Suprapubic skin (tissue), 4 donors: ENCODE measurements around the gene CYP2D6. TPM values are rescaled to one million over a fixed set of nuclear protein-coding genes. Genes with fewer than 3 reads are reported as not detected.

Experiments used
- DNase-seq, 2 donors: peaks; one replicate each; pipeline ENCODE4 v3.0.0-alpha.2; 2019; ENCODE audit warnings: low spot score in 2 of 2
- H3K27ac ChIP-seq: fragments of 200-600 bp; sonication (generic); one replicate; pipeline ENCODE4 v1.5.1; 2019
- H3K27me3 ChIP-seq: fragments of 200-600 bp; sonication (generic); one replicate; pipeline ENCODE4 v1.5.1; 2019
- H3K36me3 ChIP-seq: fragments of 200-600 bp; sonication (generic); one replicate; pipeline ENCODE4 v1.5.1; 2019
- H3K4me1 ChIP-seq: fragments of 200-600 bp; sonication (generic); one replicate; pipeline ENCODE4 v1.5.1; 2019
- H3K4me3 ChIP-seq: fragments of 200-600 bp; sonication (generic); one replicate; pipeline ENCODE4 v1.5.1; 2019; ENCODE audit warnings: mild to moderate bottlenecking
- H3K9me3 ChIP-seq: fragments of 200-600 bp; sonication (generic); one replicate; pipeline ENCODE4 v1.5.1; 2019
- EP300 ChIP-seq: sonication (generic); formaldehyde crosslinking; IDR thresholded peaks from one replicate; pipeline ENCODE4 v1.6.1; 2017; ENCODE audit warnings: antibody characterized with exemption
- POLR2A ChIP-seq, 2 donors: fragments of 450-650 bp; IDR thresholded peaks; one replicate each; pipeline ENCODE4 v1.6.1; 2017; ENCODE audit warnings: antibody characterized with exemption in 2 of 2, mild to moderate bottlenecking in 2 of 2, moderate library complexity in 2 of 2
- POLR2AphosphoS5 ChIP-seq, 3 donors: sonication (generic); formaldehyde crosslinking; IDR thresholded peaks; one replicate each; pipeline ENCODE4 v1.6.1; 2017; ENCODE audit warnings: antibody characterized with exemption in 3 of 3
- WGBS: methylation state at CpG from one replicate; pipeline ENCODE4 v1.1.5; 2018; 5-methylcytosine and 5-hydroxymethylcytosine counted together
- total RNA-seq, 4 donors: library from RNA; depleted of rRNA; stranded (reverse); fragments of >200 nt; gene quantifications; one replicate each; pipeline ENCODE4 v1.1.0, GENCODE V29; 2016
- TF ChIP-seq, protein P1 (sequence below), 2 donors: fragments of 200-600 bp in 1 of 2; fragments of 450-650 bp in 1 of 2; sonication (generic) in 1 of 2; IDR thresholded peaks; one replicate each; pipeline ENCODE4 v1.5.1; 2016 to 2019; ENCODE audit warnings: antibody characterized with exemption in 2 of 2, mild to moderate bottlenecking in 1 of 2, moderate library complexity in 1 of 2

CYP2D6 gene
- total RNA-seq, 4 donors from 2014 or later, result 0.72 to 4.7 (median 2.0) TPM

DNA sequence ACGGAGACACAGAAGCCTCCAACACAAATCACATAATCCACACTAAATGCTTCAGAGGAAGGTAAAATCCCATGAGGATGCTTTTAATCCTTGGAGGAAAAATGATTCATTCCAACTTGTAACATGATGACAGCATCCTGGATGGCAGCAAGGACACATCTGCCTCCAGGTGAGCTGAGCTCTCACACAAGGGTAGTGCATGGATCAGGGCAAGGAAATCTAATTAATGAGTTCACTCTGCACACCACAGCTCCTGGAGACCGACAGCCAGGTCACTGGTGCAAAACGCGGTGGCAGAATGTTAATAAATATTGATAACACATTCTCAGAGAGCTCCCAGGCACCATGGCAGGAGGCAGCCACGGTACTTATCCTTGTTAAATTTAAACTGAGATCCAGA lies 40.3 kb upstream of the CYP2D6 start:
- H3K9me3 ChIP-seq, result no peaks in the 10 kb centered on the region
- TF ChIP-seq, protein P1, sequence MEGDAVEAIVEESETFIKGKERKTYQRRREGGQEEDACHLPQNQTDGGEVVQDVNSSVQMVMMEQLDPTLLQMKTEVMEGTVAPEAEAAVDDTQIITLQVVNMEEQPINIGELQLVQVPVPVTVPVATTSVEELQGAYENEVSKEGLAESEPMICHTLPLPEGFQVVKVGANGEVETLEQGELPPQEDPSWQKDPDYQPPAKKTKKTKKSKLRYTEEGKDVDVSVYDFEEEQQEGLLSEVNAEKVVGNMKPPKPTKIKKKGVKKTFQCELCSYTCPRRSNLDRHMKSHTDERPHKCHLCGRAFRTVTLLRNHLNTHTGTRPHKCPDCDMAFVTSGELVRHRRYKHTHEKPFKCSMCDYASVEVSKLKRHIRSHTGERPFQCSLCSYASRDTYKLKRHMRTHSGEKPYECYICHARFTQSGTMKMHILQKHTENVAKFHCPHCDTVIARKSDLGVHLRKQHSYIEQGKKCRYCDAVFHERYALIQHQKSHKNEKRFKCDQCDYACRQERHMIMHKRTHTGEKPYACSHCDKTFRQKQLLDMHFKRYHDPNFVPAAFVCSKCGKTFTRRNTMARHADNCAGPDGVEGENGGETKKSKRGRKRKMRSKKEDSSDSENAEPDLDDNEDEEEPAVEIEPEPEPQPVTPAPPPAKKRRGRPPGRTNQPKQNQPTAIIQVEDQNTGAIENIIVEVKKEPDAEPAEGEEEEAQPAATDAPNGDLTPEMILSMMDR (IDR thresholded peaks at IDR 0.05), result no peak
- TF ChIP-seq EP300 (no peak), POLR2A (IDR thresholded peaks at IDR 0.05) (no peak), POLR2AphosphoS5 (IDR thresholded peaks at IDR 0.05) (no peak)
- H3K4me3 ChIP-seq, result no peak overlapping the region
- H3K27me3 ChIP-seq, result no peaks in the 10 kb centered on the region
- no peak overlapping the region for H3K27ac ChIP-seq
- peaks cover 29% of the 10 kb centered on the region for H3K4me1 ChIP-seq
- DNase-seq, result no peak
- peaks cover 27% of the 10 kb centered on the region for H3K36me3 ChIP-seq
- 70% methylated on average over 5 of the region's 5 CpGs for WGBS

DNA sequence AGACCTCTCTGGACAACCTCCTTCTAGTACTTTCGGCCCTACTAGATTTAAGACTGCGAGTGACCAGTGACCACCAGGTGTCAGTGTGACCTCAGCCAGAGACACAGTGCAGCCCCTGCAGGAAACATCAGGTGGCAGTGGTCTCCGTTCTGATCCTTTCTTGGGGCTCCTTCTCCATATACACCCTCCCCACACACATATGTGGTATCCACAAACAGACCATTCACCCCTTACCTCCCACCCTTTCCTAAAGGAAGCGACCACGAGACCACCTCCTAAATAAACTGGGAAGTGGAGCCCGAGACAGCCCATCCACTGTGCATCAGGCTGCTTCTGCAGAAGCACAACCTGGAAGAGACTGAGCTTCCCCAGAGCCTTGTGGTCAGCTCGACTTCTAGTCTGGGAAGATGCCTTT lies 38.5 kb upstream of the CYP2D6 start:
- peaks cover 27% of the 10 kb centered on the region for H3K36me3 ChIP-seq
- H3K9me3 ChIP-seq, result no peaks in the 10 kb centered on the region

DNA sequence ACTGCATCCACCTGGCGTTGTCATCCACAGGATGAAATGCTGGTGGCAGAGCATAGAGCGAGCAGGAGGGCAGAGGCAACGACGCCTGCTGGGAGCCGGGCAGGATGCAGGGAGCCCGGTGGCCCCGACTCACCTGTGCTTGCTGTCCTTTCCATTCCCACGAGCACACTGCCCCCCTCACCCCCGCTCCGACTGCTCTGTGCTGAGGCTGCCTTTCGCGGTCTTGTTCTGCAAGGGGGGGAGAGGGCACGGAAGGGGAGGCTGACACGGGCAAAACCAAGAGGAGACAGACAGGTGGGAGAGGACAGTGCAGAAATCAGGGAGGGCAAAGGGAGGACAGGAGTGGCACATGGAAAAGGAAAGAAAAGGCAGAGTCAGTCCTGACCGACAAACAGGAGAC lies 37.9 kb upstream of the CYP2D6 start:
- peaks cover 31% of the 10 kb centered on the region for H3K4me1 ChIP-seq
- WGBS, result 94% methylated on average over 14 of the region's 15 CpGs
- no peak overlapping the region for H3K27ac ChIP-seq
- H3K27me3 ChIP-seq, result no peaks in the 10 kb centered on the region
- peaks cover 27% of the 10 kb centered on the region for H3K36me3 ChIP-seq
- no peak for DNase-seq
- no peak overlapping the region for H3K4me3 ChIP-seq
- TF ChIP-seq EP300, result no peak
- TF ChIP-seq POLR2AphosphoS5 (IDR thresholded peaks at IDR 0.05), result no peak
- no peak for TF ChIP-seq POLR2A (IDR thresholded peaks at IDR 0.05)
- TF ChIP-seq, protein P1 (IDR thresholded peaks at IDR 0.05), result no peak
- H3K9me3 ChIP-seq, result no peaks in the 10 kb centered on the region

More for the DNA sequence above, 38.5 kb upstream of the CYP2D6 start:
- no peak for DNase-seq
- Histone ChIP-seq H3K27me3 (no peaks in the 10 kb centered on the region), H3K4me1 (peaks cover 29% of the 10 kb centered on the region), H3K27ac (no peak overlapping the region), H3K4me3 (no peak overlapping the region)
- no peak for TF ChIP-seq POLR2AphosphoS5 (IDR thresholded peaks at IDR 0.05)
- TF ChIP-seq, protein P1 (IDR thresholded peaks at IDR 0.05), result peak; percentile 61 to 82
- WGBS, result 68% methylated on average over 7 of the region's 7 CpGs

DNA sequence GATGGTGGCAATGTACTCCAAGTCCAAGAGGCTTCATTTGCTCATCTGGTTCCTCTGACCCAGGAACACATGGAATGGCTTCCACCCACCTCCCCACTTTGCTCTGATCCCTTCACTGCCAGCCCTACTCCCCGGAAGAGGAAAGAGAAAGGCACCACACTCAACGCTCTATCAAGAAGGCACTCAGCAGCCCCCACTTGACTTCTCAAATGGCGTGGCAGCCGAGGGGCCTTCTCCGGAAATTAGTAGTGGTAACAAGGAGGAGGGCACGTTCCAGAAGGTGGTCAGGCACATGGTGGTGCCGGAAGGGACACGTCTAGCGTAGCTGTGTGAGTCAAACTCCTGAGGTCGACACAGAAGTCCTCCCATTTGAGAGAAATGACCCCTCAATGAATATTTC lies 36.5 kb upstream of the CYP2D6 start:
- Histone ChIP-seq H3K36me3 (peaks cover 27% of the 10 kb centered on the region), H3K4me1 (peaks cover 28% of the 10 kb centered on the region), H3K4me3 (no peak overlapping the region), H3K27me3 (no peaks in the 10 kb centered on the region), H3K9me3 (no peaks in the 10 kb centered on the region), H3K27ac (no peak overlapping the region)
- TF ChIP-seq POLR2AphosphoS5 (IDR thresholded peaks at IDR 0.05), result no peak
- no peak for TF ChIP-seq EP300
- TF ChIP-seq, protein P1 (IDR thresholded peaks at IDR 0.05), result no peak
- no peak for TF ChIP-seq POLR2A (IDR thresholded peaks at IDR 0.05)
- WGBS, result 88% methylated on average over 10 of the region's 10 CpGs
- no peak for DNase-seq

DNA sequence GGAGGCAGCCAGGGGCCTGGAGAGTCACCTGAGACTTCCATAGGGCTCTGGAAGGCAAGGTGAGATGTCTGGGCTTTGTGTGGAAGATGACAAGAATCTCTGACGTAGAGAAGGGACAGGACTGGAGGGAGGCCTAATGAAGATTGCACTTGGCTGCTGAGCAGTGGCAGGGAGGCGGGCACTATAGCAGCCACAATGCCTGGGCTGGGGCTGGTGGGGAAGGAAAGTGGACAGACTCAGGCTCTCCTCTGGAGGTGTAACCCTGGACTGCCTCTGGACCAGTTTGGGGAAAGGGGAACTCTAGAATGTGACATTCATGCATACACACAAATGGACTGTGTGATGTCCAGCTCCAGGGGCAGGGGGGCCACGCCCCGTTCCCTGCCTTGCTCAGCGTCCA lies 34.3 kb upstream of the CYP2D6 start:
- TF ChIP-seq POLR2A (IDR thresholded peaks at IDR 0.05) (no peak), EP300 (no peak), POLR2AphosphoS5 (IDR thresholded peaks at IDR 0.05) (no peak)
- TF ChIP-seq, protein P1 (IDR thresholded peaks at IDR 0.05), result no peak
- peaks cover 24% of the 10 kb centered on the region for H3K36me3 ChIP-seq

More for the DNA sequence above, 34.3 kb upstream of the CYP2D6 start:
- WGBS, result 92% methylated on average over 5 of the region's 5 CpGs
- H3K4me3 ChIP-seq, result no peak overlapping the region
- H3K27me3 ChIP-seq, result no peaks in the 10 kb centered on the region
- H3K4me1 ChIP-seq, result peaks cover 31% of the 10 kb centered on the region
- H3K9me3 ChIP-seq, result no peaks in the 10 kb centered on the region
- no peak for DNase-seq
- no peak overlapping the region for H3K27ac ChIP-seq
